Measurements from ENCODE around the gene OR10C1.

Gene OR10C1

DNA sequence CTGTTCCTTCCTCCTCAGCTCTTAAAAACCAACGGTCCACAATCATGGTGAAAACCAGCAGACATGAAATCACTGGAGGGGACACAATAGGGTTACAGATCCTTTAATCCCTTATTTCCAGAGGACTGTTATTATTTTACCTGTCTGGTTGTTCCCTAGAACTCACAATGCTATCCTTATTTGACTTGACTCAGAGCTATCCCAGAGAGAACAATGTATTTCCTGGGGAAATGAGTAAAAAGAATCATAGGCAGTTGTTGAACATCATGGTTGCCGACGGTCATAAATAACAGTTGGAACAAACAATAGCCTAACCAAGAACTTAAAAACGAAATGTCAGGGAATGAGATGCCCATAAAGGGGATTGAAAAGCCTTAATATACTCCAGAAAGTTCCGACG is 27.1 kb downstream of the OR10C1 start:
- no peak overlapping the region for H3K9ac ChIP-seq (ENCODE audit: low read length)
- H4K8ac ChIP-seq (ENCODE audit: low read length) = no peak overlapping the region
- 48% methylated on average over 6 of the region's 6 CpGs for whole genome bisulfite sequencing
- no peaks in the 10 kb centered on the region for H3K79me1 ChIP-seq (replicated peaks; ENCODE audit: low read length, poor library complexity, severe bottlenecking)
- no peak overlapping the region for H3K14ac ChIP-seq (ENCODE audit: low read length in 2 of 2)
- H2BK15ac ChIP-seq (ENCODE audit: low read depth, poor library complexity, severe bottlenecking) = no peak overlapping the region
- no peak overlapping the region for H3K18ac ChIP-seq (ENCODE audit: low read depth in 1 of 2, low read length in 2 of 2)
- no peak overlapping the region for H2BK120ac ChIP-seq (ENCODE audit: low read depth, low read length)
- H3K27ac ChIP-seq (ENCODE audit: low read length, poor library complexity, severe bottlenecking) = no peak overlapping the region
- H3K4me2 ChIP-seq (ENCODE audit: low read length, poor library complexity, severe bottlenecking) = no peak overlapping the region
- H2BK12ac ChIP-seq (ENCODE audit: low read length in 2 of 2) = no peak overlapping the region
- peaks cover 0 to 11% of the 10 kb centered on the region in 2 experiments for H3K27me3 ChIP-seq (ENCODE audit: control insufficient read depth in 1 of 2, insufficient read depth in 1 of 2, low read length in 2 of 2)
- H2AK5ac ChIP-seq (ENCODE audit: low read length, severe bottlenecking) = no peak overlapping the region
- H3K4me3 ChIP-seq (ENCODE audit: insufficient read depth in 1 of 2, low read depth in 1 of 2, low read length in 2 of 2) = no peak overlapping the region
- H2BK5ac ChIP-seq (ENCODE audit: low read depth, low read length, poor library complexity, severe bottlenecking) = no peak overlapping the region
- no peaks in the 10 kb centered on the region for H3K9me3 ChIP-seq (ENCODE audit: control insufficient read depth, low read length)
- no peaks in the 10 kb centered on the region for H3K4me1 ChIP-seq (ENCODE audit: control insufficient read depth, insufficient read depth, low read depth, low read length)
- H4K91ac ChIP-seq (ENCODE audit: low read length) = no peak overlapping the region
- no peak for DNase-seq
- no peaks in the 10 kb centered on the region for H3K36me3 ChIP-seq (ENCODE audit: control insufficient read depth in 1 of 2, insufficient read depth in 2 of 2, low read depth in 1 of 2, low read length in 2 of 2)
- H2AFZ ChIP-seq (ENCODE audit: low read depth, low read length) = no peak overlapping the region
- no peak overlapping the region for H3K4ac ChIP-seq (ENCODE audit: low read depth in 1 of 2, low read length in 2 of 2)
- no peak overlapping the region for H3K23ac ChIP-seq (ENCODE audit: low read length in 2 of 2)

DNA sequence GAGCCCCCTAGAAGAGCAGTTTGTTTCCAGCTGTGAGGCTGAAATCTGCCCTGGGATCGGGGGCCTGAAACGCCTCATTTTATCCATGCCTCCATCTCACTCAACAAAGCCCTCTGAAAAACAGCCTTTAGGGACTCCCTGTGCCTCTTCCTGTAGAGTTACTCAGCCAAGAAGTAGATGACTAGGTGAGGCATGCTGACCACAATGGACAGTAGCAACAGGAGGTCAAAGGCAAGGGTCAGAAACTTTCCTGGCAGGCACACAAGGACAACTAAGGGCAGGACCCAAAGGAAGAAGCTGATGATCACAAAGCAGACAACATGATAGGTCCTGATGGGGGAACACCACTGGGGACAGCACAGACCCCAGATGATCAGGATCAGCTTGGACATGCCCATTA is 35.9 kb downstream of the OR10C1 start:
- no peak overlapping the region for H2AFZ ChIP-seq (ENCODE audit: low read depth, low read length)
- no peak overlapping the region for H2BK120ac ChIP-seq (ENCODE audit: low read depth, low read length)
- 20% methylated on average over 1 of the region's 2 CpGs for WGBS
- H4K8ac ChIP-seq (ENCODE audit: low read length) = no peak overlapping the region
- H3K18ac ChIP-seq (ENCODE audit: low read depth in 1 of 2, low read length in 2 of 2) = no peak overlapping the region
- no peaks in the 10 kb centered on the region for H3K9me3 ChIP-seq (ENCODE audit: control insufficient read depth, low read length)
- DNase-seq = no peak
- H3K27me3 ChIP-seq (ENCODE audit: control insufficient read depth in 1 of 2, insufficient read depth in 1 of 2, low read length in 2 of 2) = peaks cover 0 to 5% of the 10 kb centered on the region in 2 experiments
- no peak overlapping the region for H2AK5ac ChIP-seq (ENCODE audit: low read length, severe bottlenecking)
- H3K4me2 ChIP-seq (ENCODE audit: low read length, poor library complexity, severe bottlenecking) = no peak overlapping the region
- no peak overlapping the region for H4K91ac ChIP-seq (ENCODE audit: low read length)
- no peaks in the 10 kb centered on the region for H3K4me1 ChIP-seq (ENCODE audit: control insufficient read depth, insufficient read depth, low read depth, low read length)
- no peak overlapping the region for H2BK12ac ChIP-seq (ENCODE audit: low read length in 2 of 2)
- H3K4me3 ChIP-seq (ENCODE audit: insufficient read depth in 1 of 2, low read depth in 1 of 2, low read length in 2 of 2) = no peak overlapping the region
- no peak overlapping the region for H2BK5ac ChIP-seq (ENCODE audit: low read depth, low read length, poor library complexity, severe bottlenecking)
- H3K79me1 ChIP-seq (replicated peaks; ENCODE audit: low read length, poor library complexity, severe bottlenecking) = no peaks in the 10 kb centered on the region
- H3K4ac ChIP-seq (ENCODE audit: low read depth in 1 of 2, low read length in 2 of 2) = no peak overlapping the region
- H3K27ac ChIP-seq (ENCODE audit: low read length, poor library complexity, severe bottlenecking) = no peak overlapping the region
- no peak overlapping the region for H3K14ac ChIP-seq (ENCODE audit: low read length in 2 of 2)
- H3K9ac ChIP-seq (ENCODE audit: low read length) = no peak overlapping the region
- H3K36me3 ChIP-seq (ENCODE audit: control insufficient read depth in 1 of 2, insufficient read depth in 2 of 2, low read depth in 1 of 2, low read length in 2 of 2) = no peaks in the 10 kb centered on the region
- H3K23ac ChIP-seq (ENCODE audit: low read length in 2 of 2) = no peak overlapping the region
- no peak overlapping the region for H2BK15ac ChIP-seq (ENCODE audit: low read depth, poor library complexity, severe bottlenecking)

DNA sequence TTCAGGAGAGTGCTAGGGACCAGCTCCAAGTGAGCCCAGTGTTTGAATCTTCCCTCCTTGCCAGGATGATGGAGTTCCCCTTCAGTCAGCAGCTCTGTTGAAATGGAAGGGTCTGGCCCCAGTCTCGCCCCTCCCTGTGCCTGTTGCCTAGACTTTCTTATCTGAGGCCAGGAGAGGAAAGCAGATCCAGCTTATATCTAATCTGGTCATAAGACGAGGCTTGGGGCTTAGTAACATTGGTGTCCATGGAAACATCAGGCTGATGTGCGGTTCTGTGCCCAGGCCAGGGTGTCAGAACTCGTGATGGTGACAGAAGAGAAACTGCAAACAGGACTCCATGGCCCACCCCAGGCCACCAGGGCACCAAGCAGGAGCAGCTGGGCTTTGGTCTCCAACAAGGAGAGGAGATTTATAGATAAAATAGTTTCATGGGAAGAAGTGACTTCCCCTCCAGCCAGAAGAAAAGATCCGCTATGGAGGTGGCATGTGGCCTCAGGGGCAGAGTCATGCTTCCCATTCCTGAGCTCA is 38.9 kb downstream of the OR10C1 start:
- no peak overlapping the region for H4K91ac ChIP-seq (ENCODE audit: low read length)
- no peak for DNase-seq

DNA sequence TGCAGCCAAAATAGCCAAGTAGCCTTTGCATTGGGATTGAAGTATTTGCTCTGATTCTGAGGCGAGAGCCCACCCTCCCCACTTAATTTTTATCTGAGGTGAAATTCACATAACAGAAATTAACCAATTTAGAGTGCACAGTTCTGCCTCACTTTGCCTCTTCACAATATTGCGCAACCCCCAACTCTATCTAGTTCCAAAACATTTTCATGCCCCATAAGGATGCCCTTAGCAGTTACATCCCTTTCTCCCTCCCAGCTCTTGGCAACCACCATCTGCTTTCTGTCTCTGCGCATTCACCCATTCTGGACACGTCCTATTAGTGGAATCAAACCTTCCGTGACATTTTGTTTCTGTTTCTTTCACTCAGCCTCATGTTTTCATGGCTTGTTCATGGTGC is 39.6 kb downstream of the OR10C1 start:
- WGBS = 71% methylated on average over 5 of the region's 5 CpGs
- H2BK12ac ChIP-seq (ENCODE audit: low read length in 2 of 2) = no peak overlapping the region
- H2BK15ac ChIP-seq (ENCODE audit: low read depth, poor library complexity, severe bottlenecking) = no peak overlapping the region
- no peaks in the 10 kb centered on the region for H3K4me1 ChIP-seq (ENCODE audit: control insufficient read depth, insufficient read depth, low read depth, low read length)
- DNase-seq = no peak
- no peak overlapping the region for H4K8ac ChIP-seq (ENCODE audit: low read length)
- peaks cover 0 to 5% of the 10 kb centered on the region in 2 experiments for H3K27me3 ChIP-seq (ENCODE audit: control insufficient read depth in 1 of 2, insufficient read depth in 1 of 2, low read length in 2 of 2)
- H3K9ac ChIP-seq (ENCODE audit: low read length) = no peak overlapping the region
- no peak overlapping the region for H3K4me3 ChIP-seq (ENCODE audit: insufficient read depth in 1 of 2, low read depth in 1 of 2, low read length in 2 of 2)
- H3K36me3 ChIP-seq (ENCODE audit: control insufficient read depth in 1 of 2, insufficient read depth in 2 of 2, low read depth in 1 of 2, low read length in 2 of 2) = no peaks in the 10 kb centered on the region
- no peaks in the 10 kb centered on the region for H3K79me1 ChIP-seq (replicated peaks; ENCODE audit: low read length, poor library complexity, severe bottlenecking)
- H3K14ac ChIP-seq (ENCODE audit: low read length in 2 of 2) = no peak overlapping the region
- H3K23ac ChIP-seq (ENCODE audit: low read length in 2 of 2) = no peak overlapping the region
- no peak overlapping the region for H2BK120ac ChIP-seq (ENCODE audit: low read depth, low read length)
- no peak overlapping the region for H3K27ac ChIP-seq (ENCODE audit: low read length, poor library complexity, severe bottlenecking)
- no peak overlapping the region for H4K91ac ChIP-seq (ENCODE audit: low read length)
- H2AK5ac ChIP-seq (ENCODE audit: low read length, severe bottlenecking) = no peak overlapping the region
- H3K4ac ChIP-seq (ENCODE audit: low read depth in 1 of 2, low read length in 2 of 2) = no peak overlapping the region
- no peaks in the 10 kb centered on the region for H3K9me3 ChIP-seq (ENCODE audit: control insufficient read depth, low read length)
- H2AFZ ChIP-seq (ENCODE audit: low read depth, low read length) = no peak overlapping the region
- H2BK5ac ChIP-seq (ENCODE audit: low read depth, low read length, poor library complexity, severe bottlenecking) = no peak overlapping the region
- H3K4me2 ChIP-seq (ENCODE audit: low read length, poor library complexity, severe bottlenecking) = no peak overlapping the region
- no peak overlapping the region for H3K18ac ChIP-seq (ENCODE audit: low read depth in 1 of 2, low read length in 2 of 2)

More for the DNA sequence above, 38.9 kb downstream of the OR10C1 start:
- Histone ChIP-seq H2AFZ (ENCODE audit: low read depth, low read length) (no peak overlapping the region), H2BK15ac (ENCODE audit: low read depth, poor library complexity, severe bottlenecking) (no peak overlapping the region), H3K9me3 (ENCODE audit: control insufficient read depth, low read length) (no peaks in the 10 kb centered on the region), H3K23ac (ENCODE audit: low read length in 2 of 2) (no peak overlapping the region), H2BK120ac (ENCODE audit: low read depth, low read length) (no peak overlapping the region), H3K27ac (ENCODE audit: low read length, poor library complexity, severe bottlenecking) (no peak overlapping the region), H2BK5ac (ENCODE audit: low read depth, low read length, poor library complexity, severe bottlenecking) (no peak overlapping the region), H4K8ac (ENCODE audit: low read length) (no peak overlapping the region), H3K9ac (ENCODE audit: low read length) (no peak overlapping the region), H3K36me3 (ENCODE audit: control insufficient read depth in 1 of 2, insufficient read depth in 2 of 2, low read depth in 1 of 2, low read length in 2 of 2) (no peaks in the 10 kb centered on the region), H3K27me3 (ENCODE audit: control insufficient read depth in 1 of 2, insufficient read depth in 1 of 2, low read length in 2 of 2) (peaks cover 0 to 5% of the 10 kb centered on the region in 2 experiments), H3K79me1 (replicated peaks; ENCODE audit: low read length, poor library complexity, severe bottlenecking) (no peaks in the 10 kb centered on the region), H3K4me1 (ENCODE audit: control insufficient read depth, insufficient read depth, low read depth, low read length) (no peaks in the 10 kb centered on the region), H3K14ac (ENCODE audit: low read length in 2 of 2) (no peak overlapping the region), H2BK12ac (ENCODE audit: low read length in 2 of 2) (no peak overlapping the region), H3K4me2 (ENCODE audit: low read length, poor library complexity, severe bottlenecking) (no peak overlapping the region), H3K4me3 (ENCODE audit: insufficient read depth in 1 of 2, low read depth in 1 of 2, low read length in 2 of 2) (no peak overlapping the region), H2AK5ac (ENCODE audit: low read length, severe bottlenecking) (no peak overlapping the region), H3K4ac (ENCODE audit: low read depth in 1 of 2, low read length in 2 of 2) (no peak overlapping the region), H3K18ac (ENCODE audit: low read depth in 1 of 2, low read length in 2 of 2) (no peak overlapping the region)
- WGBS = 45% methylated on average over 5 of the region's 5 CpGs

Measured in mesenchymal stem cell (in vitro differentiated cells and primary cell).